ENCODE data around the gene LCN10. TPM values are rescaled to one million over a fixed set of nuclear protein-coding genes. Genes with fewer than 3 reads are reported as not detected.

LCN10 gene
- total RNA-seq, 4 donors from 2014 or later, result 7.0 to 12.6 (median 9.8) TPM

- WGBS, result 75% methylated on average over 16 of the region's 20 CpGs
- intact Hi-C loops (cut with DNase I), result loop anchor here (10.0 kb wide), 1 partner anchor 213 kb away; the partner anchor contains the start of gene SEC16A
Measured at GRCh38 chr9:136697821-136698526, 44.8 kb downstream of the LCN10 start.

GRCh38 chr9:136697146-136697820 lies 45.5 kb downstream of the LCN10 start:
- Histone ChIP-seq H3K36me3 (no peaks in the 10 kb centered on the region), H3K27me3 (peaks cover 0 to 49% (median 4%) of the 10 kb centered on the region in 4 donors), H3K4me1 (peaks cover 4 to 15% (median 10%) of the 10 kb centered on the region in 4 donors), H3K4me3 (no peak overlapping the region), H3K27ac (replicated peaks in 1 of 4) (no peak overlapping the region), H3K9me3 (no peaks in the 10 kb centered on the region)
- no peak for DNase-seq (ENCODE audit: extremely low spot score)
- WGBS, result 78% methylated on average over 14 of the region's 23 CpGs
- TF ChIP-seq EP300 (IDR thresholded peaks at IDR 0.05) (no peak), CTCF (IDR thresholded peaks at IDR 0.05) (no peak), POLR2AphosphoS5 (IDR thresholded peaks at IDR 0.05) (no peak), POLR2A (IDR thresholded peaks at IDR 0.05; ENCODE audit: low read depth) (no peak)
- intact Hi-C loops (cut with DNase I), result loop anchor here (10.0 kb wide), 1 partner anchor 212 kb away; the partner anchor contains the start of gene SEC16A

More at GRCh38 chr9:136697821-136698526, 44.8 kb downstream of the LCN10 start:
- H3K27ac ChIP-seq (replicated peaks in 1 of 4), result no peak overlapping the region
- no peak overlapping the region for H3K4me3 ChIP-seq
- no peaks in the 10 kb centered on the region for H3K9me3 ChIP-seq
- H3K36me3 ChIP-seq, result no peaks in the 10 kb centered on the region
- H3K27me3 ChIP-seq, result peaks cover 0 to 51% (median 4%) of the 10 kb centered on the region in 4 donors
- TF ChIP-seq EP300 (IDR thresholded peaks at IDR 0.05) (no peak), POLR2A (IDR thresholded peaks at IDR 0.05; ENCODE audit: low read depth) (no peak), CTCF (IDR thresholded peaks at IDR 0.05) (no peak), POLR2AphosphoS5 (IDR thresholded peaks at IDR 0.05) (no peak)
- H3K4me1 ChIP-seq, result peaks cover 4 to 15% (median 10%) of the 10 kb centered on the region in 4 donors
- no peak for DNase-seq (ENCODE audit: extremely low spot score)

GRCh38 chr9:136696502-136696901 lies 46.2 kb downstream of the LCN10 start:
- peaks cover 5 to 15% (median 12%) of the 10 kb centered on the region in 4 donors for H3K4me1 ChIP-seq
- H3K4me3 ChIP-seq, result no peak overlapping the region
- H3K9me3 ChIP-seq, result no peaks in the 10 kb centered on the region
- TF ChIP-seq EP300 (IDR thresholded peaks at IDR 0.05), result no peak
- no peak for TF ChIP-seq CTCF (IDR thresholded peaks at IDR 0.05)
- TF ChIP-seq POLR2A (IDR thresholded peaks at IDR 0.05; ENCODE audit: low read depth), result no peak
- TF ChIP-seq POLR2AphosphoS5 (IDR thresholded peaks at IDR 0.05), result no peak
- intact Hi-C loops (cut with DNase I), result loop anchor here (10.0 kb wide), 1 partner anchor 212 kb away; the partner anchor contains the start of gene SEC16A
- no peak overlapping the region for H3K27ac ChIP-seq (replicated peaks in 1 of 4)
- no peak for DNase-seq (ENCODE audit: extremely low spot score)
- WGBS, result 58% methylated on average over 6 of the region's 9 CpGs
- H3K27me3 ChIP-seq, result peaks cover 0 to 42% (median 3%) of the 10 kb centered on the region in 4 donors
- no peaks in the 10 kb centered on the region for H3K36me3 ChIP-seq

- Histone ChIP-seq H3K4me3 (no peak overlapping the region), H3K27me3 (peaks cover 0 to 36% (median under 1%) of the 10 kb centered on the region in 4 donors), H3K4me1 (peaks cover 11 to 19% (median 16%) of the 10 kb centered on the region in 4 donors), H3K9me3 (no peaks in the 10 kb centered on the region), H3K27ac (replicated peaks in 1 of 4) (no peak overlapping the region), H3K36me3 (no peaks in the 10 kb centered on the region)
- no peak for TF ChIP-seq CTCF (IDR thresholded peaks at IDR 0.05)
- no peak for TF ChIP-seq EP300 (IDR thresholded peaks at IDR 0.05)
- no peak for TF ChIP-seq POLR2A (IDR thresholded peaks at IDR 0.05; ENCODE audit: low read depth)
- TF ChIP-seq POLR2AphosphoS5 (IDR thresholded peaks at IDR 0.05), result no peak
- no peak for DNase-seq (ENCODE audit: extremely low spot score)
- intact Hi-C loops (cut with DNase I), result loop anchor here (10.0 kb wide), 1 partner anchor 211 kb away; the partner anchor contains the start of gene SEC16A
- 86% methylated on average over 12 of the region's 23 CpGs for WGBS
Measured at GRCh38 chr9:136695955-136696354, 46.8 kb downstream of the LCN10 start.

All from esophagus muscularis mucosa (tissue), 4 donors.